Tibial artery (tissue), 4 donors: ENCODE measurements around the gene SAC3D1.
A peak's percentile ranks its signal among the peaks of the same experiment; 100 is the strongest.

ENCODE experiments used
- DNase-seq, 2 donors: peaks; one replicate each; pipeline ENCODE4 v3.0.0-alpha.2; 2019
- H3K27ac ChIP-seq, 2 donors: fragments of 200-600 bp; sonication (generic) in 1 of 2; 1 replicate in 1 of 2; 2 replicates in 1 of 2; pipeline ENCODE4 v1.5.1; 2018 to 2019; ENCODE audit warnings: mild to moderate bottlenecking in 1 of 2
- H3K27me3 ChIP-seq, 2 donors: fragments of 200-600 bp; sonication (generic) in 1 of 2; one replicate each; pipeline versions ENCODE4 v1.5.1 to v1.6.0; 2016 to 2019
- H3K36me3 ChIP-seq, 3 donors: fragments of 200-600 bp; sonication (generic) in 2 of 3; one replicate each; pipeline ENCODE4 v1.5.1; 2016 to 2019; ENCODE audit warnings: mild to moderate bottlenecking in 2 of 3
- H3K4me1 ChIP-seq, 4 donors: fragments of 200-600 bp; sonication (generic) in 2 of 4; 1 replicate in 3 of 4; 2 replicates in 1 of 4; pipeline ENCODE4 v1.5.1; 2016 to 2019
- H3K4me3 ChIP-seq, 2 donors: fragments of 200-600 bp; sonication (generic) in 1 of 2; 1 replicate in 1 of 2; 2 replicates in 1 of 2; pipeline ENCODE4 v1.5.1; 2018 to 2019; ENCODE audit warnings: mild to moderate bottlenecking in 2 of 2
- H3K9me3 ChIP-seq, 3 donors: fragments of 200-600 bp; sonication (generic) in 1 of 3; one replicate each; pipeline ENCODE4 v1.5.1; 2016 to 2019
- intact Hi-C: fragments of 100-400 bp; cut with DNase I; formaldehyde crosslinking; loops from one replicate; pipeline ENCODE4 v1.15.0; 2023; ENCODE audit warnings: low total_unique reads
- TF ChIP-seq, protein P1 (sequence below), 2 experiments: fragments of 200-600 bp in 1 of 2; fragments of 450-650 bp in 1 of 2; IDR thresholded peaks; one replicate each; pipeline ENCODE4 v1.5.1; 2017 to 2019; ENCODE audit warnings: antibody characterized with exemption in 2 of 2, mild to moderate bottlenecking in 1 of 2, moderate library complexity in 1 of 2

SAC3D1 gene

GRCh38 chr11:65040520-65040846 lies 527 bp upstream of the SAC3D1 start:
- Histone ChIP-seq H3K27me3 (no peaks in the 10 kb centered on the region), H3K4me1 (peaks cover 0 to 29% (median 18%) of the 10 kb centered on the region in 4 donors), H3K9me3 (no peaks in the 10 kb centered on the region), H3K4me3 (peak overlapping the region; percentile 70 to 82), H3K36me3 (peaks cover 24 to 62% (median 31%) of the 10 kb centered on the region in 3 donors), H3K27ac (peak overlapping the region; percentile 87 to 92)
- DNase-seq = no peak
- intact Hi-C loops = no loop called here
- TF ChIP-seq, protein P1, sequence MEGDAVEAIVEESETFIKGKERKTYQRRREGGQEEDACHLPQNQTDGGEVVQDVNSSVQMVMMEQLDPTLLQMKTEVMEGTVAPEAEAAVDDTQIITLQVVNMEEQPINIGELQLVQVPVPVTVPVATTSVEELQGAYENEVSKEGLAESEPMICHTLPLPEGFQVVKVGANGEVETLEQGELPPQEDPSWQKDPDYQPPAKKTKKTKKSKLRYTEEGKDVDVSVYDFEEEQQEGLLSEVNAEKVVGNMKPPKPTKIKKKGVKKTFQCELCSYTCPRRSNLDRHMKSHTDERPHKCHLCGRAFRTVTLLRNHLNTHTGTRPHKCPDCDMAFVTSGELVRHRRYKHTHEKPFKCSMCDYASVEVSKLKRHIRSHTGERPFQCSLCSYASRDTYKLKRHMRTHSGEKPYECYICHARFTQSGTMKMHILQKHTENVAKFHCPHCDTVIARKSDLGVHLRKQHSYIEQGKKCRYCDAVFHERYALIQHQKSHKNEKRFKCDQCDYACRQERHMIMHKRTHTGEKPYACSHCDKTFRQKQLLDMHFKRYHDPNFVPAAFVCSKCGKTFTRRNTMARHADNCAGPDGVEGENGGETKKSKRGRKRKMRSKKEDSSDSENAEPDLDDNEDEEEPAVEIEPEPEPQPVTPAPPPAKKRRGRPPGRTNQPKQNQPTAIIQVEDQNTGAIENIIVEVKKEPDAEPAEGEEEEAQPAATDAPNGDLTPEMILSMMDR (IDR thresholded peaks at IDR 0.05) = no peak

DNA sequence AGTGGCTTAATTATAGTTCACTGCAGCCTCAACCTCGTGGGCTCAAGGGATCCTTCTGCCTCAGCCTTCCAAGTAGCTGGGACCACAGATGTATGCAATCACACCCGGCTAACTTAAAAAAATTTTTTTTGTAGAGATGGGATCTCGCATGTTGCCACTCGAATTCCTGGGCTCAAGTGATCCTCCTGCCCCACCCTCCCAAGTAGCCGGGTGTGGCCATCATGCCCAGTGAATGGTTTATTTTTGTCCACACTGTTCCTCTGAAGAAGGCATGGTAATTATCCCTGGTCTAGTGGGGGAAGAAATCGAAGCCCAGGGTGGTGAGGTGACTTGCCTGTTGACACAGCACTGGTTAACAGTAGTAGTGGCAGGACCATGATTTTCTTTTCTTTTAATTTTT lies 1.9 kb downstream of the SAC3D1 start:
- no peak overlapping the region for H3K27ac ChIP-seq
- no peak overlapping the region for H3K4me3 ChIP-seq
- H3K36me3 ChIP-seq = peaks cover 13 to 47% (median 15%) of the 10 kb centered on the region in 3 donors
- TF ChIP-seq, protein P1 (IDR thresholded peaks at IDR 0.05) = no peak
- DNase-seq = no peak
- intact Hi-C loops = no loop called here
- H3K4me1 ChIP-seq = peaks cover 0 to 44% (median 27%) of the 10 kb centered on the region in 4 donors
- H3K27me3 ChIP-seq = no peaks in the 10 kb centered on the region
- H3K9me3 ChIP-seq = no peaks in the 10 kb centered on the region

DNA sequence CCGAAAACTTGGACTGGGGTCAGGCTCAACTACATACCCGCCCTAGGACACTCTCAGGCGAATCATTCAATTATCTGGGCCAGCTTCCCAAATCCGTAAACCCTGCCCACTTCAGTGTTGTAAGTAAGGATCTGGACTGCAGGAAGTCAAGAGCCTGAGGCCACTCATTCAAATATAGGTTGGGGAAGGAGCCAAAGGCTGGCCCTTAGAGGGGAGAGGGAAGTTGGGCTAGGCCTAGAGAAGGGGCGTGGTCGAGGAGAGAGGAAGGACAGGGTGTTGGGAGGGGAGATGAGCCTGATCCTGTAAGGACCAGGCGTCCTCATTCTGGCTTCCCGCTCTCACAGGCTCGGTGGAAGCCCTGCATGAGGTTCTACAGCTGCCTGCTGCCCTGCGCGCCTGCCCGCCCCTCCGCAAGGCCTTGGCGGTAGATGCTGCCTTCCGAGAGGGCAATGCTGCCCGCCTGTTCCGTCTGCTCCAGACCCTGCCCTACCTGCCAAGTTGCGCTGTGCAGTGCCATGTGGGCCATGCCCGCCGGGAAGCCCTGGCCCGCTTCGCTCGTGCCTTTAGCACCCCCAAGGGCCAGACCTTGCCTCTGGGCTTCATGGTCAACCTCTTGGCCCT lies 3.0 kb downstream of the SAC3D1 start:
- TF ChIP-seq, protein P1 (IDR thresholded peaks at IDR 0.05) = no peak
- DNase-seq = peak; percentile 69 to 72
- Histone ChIP-seq H3K27ac (no peak overlapping the region), H3K4me1 (peaks cover 0 to 47% (median 29%) of the 10 kb centered on the region in 4 donors), H3K36me3 (peaks cover 5 to 36% (median 7%) of the 10 kb centered on the region in 3 donors), H3K27me3 (no peaks in the 10 kb centered on the region), H3K9me3 (no peaks in the 10 kb centered on the region), H3K4me3 (no peak overlapping the region)
- intact Hi-C loops = no loop called here

- TF ChIP-seq, protein P1 (IDR thresholded peaks at IDR 0.05) = no peak
- no peak for DNase-seq
Measured at GRCh38 chr11:65045061-65045460, 4.1 kb downstream of the SAC3D1 start.

DNA sequence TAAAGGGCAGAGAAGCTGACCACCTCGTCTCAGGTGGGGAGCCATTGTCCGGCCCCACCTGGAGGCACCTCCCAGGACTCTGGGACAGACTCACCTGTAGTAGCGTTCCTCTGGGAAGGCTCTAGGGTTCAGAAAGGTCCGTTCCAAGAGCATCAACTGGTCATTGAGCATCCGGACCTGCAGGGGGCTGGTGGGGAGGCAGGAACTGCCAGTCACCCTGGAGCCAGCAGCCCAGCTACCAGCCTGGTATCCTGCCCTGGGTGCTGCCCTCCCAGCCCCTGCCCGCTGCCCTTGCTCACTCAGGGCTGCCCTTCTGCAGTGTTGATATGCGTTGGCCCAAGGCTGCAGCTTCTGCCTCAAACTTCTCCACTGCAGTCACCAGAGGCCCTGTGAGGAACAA lies 4.7 kb downstream of the SAC3D1 start:
- Histone ChIP-seq H3K4me1 (peaks cover 0 to 41% (median 27%) of the 10 kb centered on the region in 4 donors), H3K4me3 (no peak overlapping the region), H3K9me3 (no peaks in the 10 kb centered on the region), H3K27me3 (no peaks in the 10 kb centered on the region), H3K36me3 (peaks cover 5 to 25% (median 7%) of the 10 kb centered on the region in 3 donors), H3K27ac (no peak overlapping the region)
- DNase-seq = no peak
- intact Hi-C loops = no loop called here
- TF ChIP-seq, protein P1 (IDR thresholded peaks at IDR 0.05) = no peak

More at GRCh38 chr11:65045061-65045460, 4.1 kb downstream of the SAC3D1 start:
- Histone ChIP-seq H3K9me3 (no peaks in the 10 kb centered on the region), H3K27me3 (no peaks in the 10 kb centered on the region), H3K4me1 (peaks cover 0 to 44% (median 28%) of the 10 kb centered on the region in 4 donors), H3K4me3 (no peak overlapping the region), H3K36me3 (peaks cover 5 to 25% (median 7%) of the 10 kb centered on the region in 3 donors), H3K27ac (no peak overlapping the region)
- intact Hi-C loops = no loop called here
